Fibroblast of pulmonary artery (primary cell): ENCODE data around the gene HSD11B1L.
"Not testable (repeated sequence)": the region's sequence is repeated elsewhere in the genome, so short reads cannot be mapped to it uniquely, and the experiment has no call there.

Experiments used
- DNase-seq: peaks from one replicate; pipeline ENCODE4 v3.0.0-alpha.2; 2010; ENCODE audit warnings: low read depth
- H3K4me3 ChIP-seq: replicated peaks from 2 replicates; pipeline ENCODE4 v1.5.1; 2011; ENCODE audit warnings: low read depth, mild to moderate bottlenecking, control low read depth, low read length, moderate library complexity
- TF ChIP-seq, protein P1 (sequence below): IDR thresholded peaks from 2 replicates; pipeline ENCODE4 v1.5.1; 2011; ENCODE audit warnings: mild to moderate bottlenecking, control low read depth, low read length, inconsistent platforms; ENCODE audit errors: missing control alignments

Gene HSD11B1L

GRCh38 chr19:5686326-5686646 lies 5.5 kb downstream of the HSD11B1L start:
- TF ChIP-seq, protein P1, sequence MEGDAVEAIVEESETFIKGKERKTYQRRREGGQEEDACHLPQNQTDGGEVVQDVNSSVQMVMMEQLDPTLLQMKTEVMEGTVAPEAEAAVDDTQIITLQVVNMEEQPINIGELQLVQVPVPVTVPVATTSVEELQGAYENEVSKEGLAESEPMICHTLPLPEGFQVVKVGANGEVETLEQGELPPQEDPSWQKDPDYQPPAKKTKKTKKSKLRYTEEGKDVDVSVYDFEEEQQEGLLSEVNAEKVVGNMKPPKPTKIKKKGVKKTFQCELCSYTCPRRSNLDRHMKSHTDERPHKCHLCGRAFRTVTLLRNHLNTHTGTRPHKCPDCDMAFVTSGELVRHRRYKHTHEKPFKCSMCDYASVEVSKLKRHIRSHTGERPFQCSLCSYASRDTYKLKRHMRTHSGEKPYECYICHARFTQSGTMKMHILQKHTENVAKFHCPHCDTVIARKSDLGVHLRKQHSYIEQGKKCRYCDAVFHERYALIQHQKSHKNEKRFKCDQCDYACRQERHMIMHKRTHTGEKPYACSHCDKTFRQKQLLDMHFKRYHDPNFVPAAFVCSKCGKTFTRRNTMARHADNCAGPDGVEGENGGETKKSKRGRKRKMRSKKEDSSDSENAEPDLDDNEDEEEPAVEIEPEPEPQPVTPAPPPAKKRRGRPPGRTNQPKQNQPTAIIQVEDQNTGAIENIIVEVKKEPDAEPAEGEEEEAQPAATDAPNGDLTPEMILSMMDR = no peak
- H3K4me3 ChIP-seq = peak overlapping the region; percentile 55
- no peak for DNase-seq

DNA sequence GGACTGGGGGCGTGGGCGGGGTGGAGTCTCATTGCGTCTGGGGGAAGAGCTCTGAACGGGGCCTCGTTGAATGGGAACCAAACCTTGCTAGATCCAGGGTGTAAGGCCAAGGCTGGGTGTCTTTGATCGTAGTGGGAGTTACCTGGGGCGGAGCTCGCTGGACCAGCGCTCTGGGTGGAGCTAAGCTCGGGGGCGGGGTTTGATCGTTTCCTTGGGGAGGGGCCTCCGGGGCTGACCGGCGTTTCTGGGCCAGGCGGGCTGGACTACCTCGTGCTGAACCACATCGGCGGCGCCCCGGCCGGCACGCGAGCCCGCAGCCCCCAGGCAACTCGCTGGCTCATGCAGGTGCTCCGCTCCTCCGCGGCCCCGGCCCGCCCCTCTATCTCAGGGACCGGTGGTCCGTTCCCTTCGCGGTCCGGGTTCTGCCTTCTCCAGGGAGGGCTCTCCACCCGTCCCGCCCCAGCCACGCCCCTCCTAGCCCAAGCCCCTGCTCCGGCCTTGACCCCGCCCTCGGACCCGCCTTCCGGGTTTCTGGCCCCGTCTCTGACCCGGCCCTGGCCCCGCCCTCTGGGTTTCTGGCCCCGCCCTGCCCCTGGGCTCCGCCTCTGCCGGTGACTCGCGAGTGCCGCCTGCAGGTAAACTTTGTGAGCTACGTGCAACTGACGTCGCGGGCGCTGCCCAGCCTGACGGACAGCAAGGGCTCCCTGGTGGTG lies 6.0 kb downstream of the HSD11B1L start:
- peak; percentile 93 for DNase-seq
- TF ChIP-seq, protein P1 = peak; percentile 68
- H3K4me3 ChIP-seq = peak overlapping the region; percentile 55

DNA sequence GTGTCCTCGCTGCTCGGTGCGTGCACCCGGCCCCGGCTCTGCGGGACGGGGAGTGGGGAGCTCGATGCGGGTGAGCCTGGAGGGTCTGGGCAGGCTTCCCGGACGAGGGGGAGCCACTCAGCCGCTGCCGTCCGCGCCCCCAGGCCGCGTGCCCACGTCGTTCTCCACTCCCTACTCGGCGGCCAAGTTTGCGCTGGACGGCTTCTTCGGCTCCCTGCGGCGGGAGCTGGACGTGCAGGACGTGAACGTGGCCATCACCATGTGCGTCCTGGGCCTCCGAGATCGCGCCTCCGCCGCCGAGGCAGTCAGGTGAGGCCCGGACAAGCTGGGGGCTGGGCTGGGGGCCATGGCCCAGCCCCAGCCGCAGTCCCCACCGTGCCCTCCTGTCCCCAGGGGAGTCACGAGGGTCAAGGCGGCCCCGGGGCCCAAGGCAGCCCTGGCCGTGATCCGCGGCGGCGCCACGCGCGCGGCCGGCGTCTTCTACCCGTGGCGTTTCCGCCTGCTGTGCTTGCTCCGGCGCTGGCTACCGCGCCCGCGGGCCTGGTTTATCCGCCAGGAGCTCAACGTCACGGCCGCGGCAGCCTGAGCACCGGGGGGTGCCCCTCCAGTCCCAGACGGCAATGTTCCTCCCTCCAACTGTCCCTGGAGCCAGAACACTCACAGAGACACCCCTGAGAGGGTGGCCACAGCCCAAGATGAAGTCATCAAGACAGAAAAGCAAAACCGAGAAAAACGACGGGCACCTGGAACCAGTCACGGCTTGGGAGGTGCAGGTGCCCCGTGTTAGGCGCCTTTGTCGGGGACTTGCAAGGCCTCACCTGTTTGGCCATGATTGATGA lies 6.8 kb downstream of the HSD11B1L start:
- peak overlapping the region; percentile 55 for H3K4me3 ChIP-seq
- no peak for DNase-seq
- TF ChIP-seq, protein P1 = no peak

DNA sequence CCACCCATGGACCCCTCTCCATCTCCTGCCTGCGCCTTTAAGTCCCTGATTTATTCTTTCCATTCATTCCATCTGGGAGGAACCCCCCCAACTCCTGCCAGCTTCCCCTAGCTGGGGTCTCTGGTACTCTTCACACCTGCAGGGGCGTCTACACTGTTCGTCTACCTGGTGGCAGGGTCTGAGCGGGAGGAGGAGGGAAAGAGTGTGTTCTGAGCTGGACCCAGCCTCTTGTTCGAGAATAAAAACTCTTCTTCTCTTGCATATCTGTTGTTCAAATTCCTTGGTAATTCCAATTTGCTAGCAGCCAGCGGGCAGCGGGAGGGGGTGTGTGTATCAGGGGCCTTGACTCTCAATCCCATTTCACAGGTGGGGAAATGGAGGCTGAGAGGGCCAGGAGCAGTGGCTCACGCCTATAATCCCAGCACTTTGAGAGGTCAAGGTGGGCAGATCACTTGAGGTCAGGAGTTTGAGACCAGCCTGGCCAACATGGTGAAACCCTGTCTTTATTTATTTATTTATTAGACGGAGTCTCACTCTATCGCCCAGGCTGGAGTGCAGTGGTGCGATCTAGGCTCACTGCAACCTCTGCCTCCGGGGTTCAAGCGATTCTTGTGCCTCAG lies 7.5 kb downstream of the HSD11B1L start:
- H3K4me3 ChIP-seq, DNase-seq: not testable (repeated sequence)

DNA sequence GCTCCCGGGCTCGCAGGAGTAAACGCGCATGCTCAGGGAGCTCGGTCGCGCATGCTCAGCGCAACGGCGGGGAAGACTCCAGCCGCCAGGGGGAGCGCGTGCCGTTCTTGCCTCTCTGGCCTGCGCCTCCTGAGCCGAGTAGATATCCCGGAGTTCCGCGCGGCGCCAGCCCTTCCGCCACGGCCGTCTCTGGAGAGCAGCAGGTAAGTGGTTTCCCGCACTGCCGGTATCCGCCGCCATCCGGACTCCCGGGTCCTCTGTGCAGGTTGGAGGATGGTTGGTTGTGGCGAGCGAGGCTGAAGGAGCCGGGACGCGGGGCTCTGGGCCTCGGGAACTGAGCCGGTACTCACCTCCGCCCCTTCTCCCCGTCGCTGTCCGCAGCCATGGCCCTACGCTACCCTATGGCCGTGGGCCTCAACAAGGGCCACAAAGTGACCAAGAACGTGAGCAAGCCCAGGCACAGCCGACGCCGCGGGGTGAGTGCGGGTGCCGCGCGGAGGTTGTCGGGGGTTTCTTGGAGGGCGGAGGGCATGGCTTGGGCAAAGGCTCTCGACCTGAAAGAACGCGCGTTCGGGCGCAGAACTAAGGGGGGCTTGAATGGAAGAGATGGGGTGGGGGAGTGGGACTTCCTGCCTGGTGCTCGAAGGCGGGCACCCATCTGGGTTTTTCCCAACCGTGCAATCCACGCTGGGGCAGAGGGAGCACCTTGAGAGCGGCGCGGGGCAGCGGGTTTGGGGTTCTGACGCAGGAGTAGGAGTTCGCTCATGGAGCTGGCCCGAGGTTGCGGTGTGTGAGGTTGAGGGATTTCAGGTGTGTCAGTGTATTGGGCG lies 9.5 kb downstream of the HSD11B1L start, which contains the start of gene RPL36:
TSS of gene RPL36 (plus strand) at position 171 of the 830 bp plus-strand sequence. CDS start at position 384, 213 bp downstream.
- peak; percentile 98 for DNase-seq
- H3K4me3 ChIP-seq = peak within 1 kb of the TSS; percentile 97
- TF ChIP-seq, protein P1 = peak; percentile 90

- DNase-seq = peak; percentile 73
- TF ChIP-seq, protein P1 = no peak
- peak overlapping the region; percentile 97 for H3K4me3 ChIP-seq
These were observed 10.4 kb downstream of the HSD11B1L start for GRCh38 chr19:5690955-5691821.
